GM18951 (cell line): Measurements from ENCODE around the gene APLP2.
"Not testable (repeated sequence)": the region's sequence is repeated elsewhere in the genome, so short reads cannot be mapped to it uniquely, and the experiment has no call there.

Experiments used
- POLR2A ChIP-seq: IDR thresholded peaks from 4 replicates; pipeline ENCODE4 v1.6.1; 2011; ENCODE audit warnings: mild to moderate bottlenecking; ENCODE audit not compliant: insufficient read length, insufficient read depth; ENCODE audit errors: extremely low read depth
- in situ Hi-C: fragments of 300-500 bp; cut with MboI; formaldehyde crosslinking; loops from one replicate; pipeline ENCODE4 v1.12.0; 2022; ENCODE audit warnings: low sequenced_read_pairs, mixed read lengths, inconsistent platforms; ENCODE audit not compliant: unreplicated experiment

APLP2 gene

DNA sequence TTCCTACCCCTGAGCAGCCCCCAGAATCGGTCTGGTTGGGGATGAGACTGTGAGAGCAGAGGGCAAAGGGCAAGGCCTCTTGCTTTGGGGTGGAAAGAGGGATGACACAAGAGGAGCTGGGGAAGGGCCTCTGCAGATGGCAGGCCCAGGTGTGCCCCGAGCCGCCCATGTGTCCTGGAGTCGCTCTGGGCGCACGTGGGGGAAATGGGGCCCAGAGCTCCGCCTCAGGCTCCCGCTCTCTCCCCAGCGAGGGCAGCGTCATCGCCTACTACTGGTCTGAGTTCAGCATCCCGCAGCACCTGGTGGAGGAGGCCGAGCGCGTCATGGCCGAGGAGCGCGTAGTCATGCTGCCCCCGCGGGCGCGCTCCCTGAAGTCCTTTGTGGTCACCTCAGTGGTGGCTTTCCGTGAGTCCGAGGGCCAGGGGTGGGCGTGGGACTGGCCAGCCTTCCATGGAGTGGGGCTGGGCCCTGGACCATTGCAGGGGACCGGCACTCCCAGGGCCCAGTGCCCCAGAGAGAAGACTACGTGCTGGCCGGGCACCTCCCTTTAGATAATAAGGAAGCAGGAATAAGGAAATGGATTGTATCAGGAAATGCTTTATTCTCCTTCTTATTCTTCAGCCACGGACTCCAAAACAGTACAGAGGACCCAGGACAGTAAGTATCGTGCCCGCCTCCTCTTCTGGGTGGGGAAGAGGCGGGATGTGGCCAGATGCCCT is 120.0 kb downstream of the APLP2 start:
- TF ChIP-seq POLR2A: no peak
- in situ Hi-C loops: no loop called here

DNA sequence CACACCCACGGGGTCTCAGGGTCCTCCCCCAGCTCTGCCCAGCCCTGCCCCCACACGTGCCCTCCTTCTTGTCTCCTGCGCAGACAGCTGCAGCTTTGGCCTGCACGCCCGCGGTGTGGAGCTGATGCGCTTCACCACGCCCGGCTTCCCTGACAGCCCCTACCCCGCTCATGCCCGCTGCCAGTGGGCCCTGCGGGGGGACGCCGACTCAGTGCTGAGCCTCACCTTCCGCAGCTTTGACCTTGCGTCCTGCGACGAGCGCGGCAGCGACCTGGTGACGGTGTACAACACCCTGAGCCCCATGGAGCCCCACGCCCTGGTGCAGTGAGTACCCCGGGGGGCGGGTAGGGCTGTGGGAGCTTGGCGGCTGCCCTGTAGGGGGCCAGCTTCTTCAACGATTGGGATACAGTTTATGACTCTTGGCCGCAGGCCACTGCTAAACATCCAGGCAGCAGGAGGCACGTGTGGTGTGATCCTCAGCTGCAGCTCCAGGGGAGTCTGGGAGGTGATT is 120.7 kb downstream of the APLP2 start:
- in situ Hi-C loops: no loop called here
- no peak for TF ChIP-seq POLR2A

DNA sequence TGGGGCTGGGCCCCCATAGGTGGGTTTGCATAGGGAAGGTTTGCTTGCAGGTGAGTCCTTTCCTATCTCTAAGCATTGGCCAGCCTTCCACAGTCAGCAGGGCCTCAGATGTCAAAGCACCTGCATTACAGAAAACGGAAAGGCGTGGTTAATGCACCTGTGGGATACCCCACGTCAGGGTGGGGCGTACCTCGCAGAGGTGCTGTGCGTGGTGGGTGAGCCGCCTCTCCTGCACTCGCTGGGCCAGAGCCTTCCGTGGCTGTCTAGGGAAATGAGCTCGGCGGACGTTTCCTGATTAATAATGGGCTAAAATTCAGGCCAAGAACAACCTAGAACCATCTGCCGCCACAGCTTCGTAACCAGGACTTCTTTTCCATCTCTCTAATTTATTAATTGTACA is 122.2 kb downstream of the APLP2 start:
- TF ChIP-seq POLR2A: no peak
- in situ Hi-C loops: no loop called here

DNA sequence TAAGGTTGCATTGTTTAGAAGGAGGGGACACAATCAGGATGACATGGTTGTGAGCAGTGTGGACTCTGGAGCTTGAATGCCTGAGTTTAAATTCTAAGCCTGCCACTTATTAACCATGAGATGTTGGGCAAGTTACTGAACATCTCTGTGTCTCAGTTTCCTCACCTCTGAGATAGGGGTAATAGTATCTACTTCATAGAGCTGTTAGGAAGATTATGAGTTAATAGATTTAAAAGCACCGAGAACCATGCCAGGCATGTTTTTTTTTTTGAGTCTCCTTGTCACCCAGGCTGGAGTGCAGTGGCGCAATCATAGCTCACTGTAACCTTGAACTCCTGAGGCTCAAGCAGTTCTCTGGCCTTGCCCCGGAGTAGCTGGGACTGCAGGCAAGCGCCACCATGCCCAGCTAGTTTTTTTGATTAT is 123.2 kb downstream of the APLP2 start:
- in situ Hi-C loops: no loop called here
- no peak for TF ChIP-seq POLR2A

DNA sequence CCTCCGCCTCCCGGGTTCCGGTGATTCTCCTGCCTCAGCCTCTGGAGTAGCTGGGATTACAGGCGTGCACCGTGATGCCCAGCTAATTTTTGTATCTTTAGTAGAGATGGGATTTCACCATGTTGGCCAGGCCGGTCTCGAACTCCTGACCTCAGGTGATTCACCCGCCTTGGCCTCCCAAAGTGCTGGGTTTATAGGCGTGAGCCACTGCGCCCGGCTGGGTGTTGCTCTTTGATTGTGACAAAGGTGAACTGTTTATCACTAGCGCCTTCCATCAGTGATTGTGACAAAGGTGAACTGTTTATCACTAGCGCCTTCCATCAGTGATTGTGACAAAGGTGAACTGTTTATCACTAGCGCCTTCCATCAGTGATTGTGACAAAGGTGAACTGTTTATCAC is 123.9 kb downstream of the APLP2 start:
- in situ Hi-C loops: not testable (repeated sequence)
